NAMALWA (cell line): ENCODE results near the gene PGAM2.

Experiments used
- DNase-seq: peaks from one replicate; pipeline ENCODE4 v3.0.0-alpha.2; 2015; ENCODE audit warnings: low spot score

The PGAM2 gene

DNA sequence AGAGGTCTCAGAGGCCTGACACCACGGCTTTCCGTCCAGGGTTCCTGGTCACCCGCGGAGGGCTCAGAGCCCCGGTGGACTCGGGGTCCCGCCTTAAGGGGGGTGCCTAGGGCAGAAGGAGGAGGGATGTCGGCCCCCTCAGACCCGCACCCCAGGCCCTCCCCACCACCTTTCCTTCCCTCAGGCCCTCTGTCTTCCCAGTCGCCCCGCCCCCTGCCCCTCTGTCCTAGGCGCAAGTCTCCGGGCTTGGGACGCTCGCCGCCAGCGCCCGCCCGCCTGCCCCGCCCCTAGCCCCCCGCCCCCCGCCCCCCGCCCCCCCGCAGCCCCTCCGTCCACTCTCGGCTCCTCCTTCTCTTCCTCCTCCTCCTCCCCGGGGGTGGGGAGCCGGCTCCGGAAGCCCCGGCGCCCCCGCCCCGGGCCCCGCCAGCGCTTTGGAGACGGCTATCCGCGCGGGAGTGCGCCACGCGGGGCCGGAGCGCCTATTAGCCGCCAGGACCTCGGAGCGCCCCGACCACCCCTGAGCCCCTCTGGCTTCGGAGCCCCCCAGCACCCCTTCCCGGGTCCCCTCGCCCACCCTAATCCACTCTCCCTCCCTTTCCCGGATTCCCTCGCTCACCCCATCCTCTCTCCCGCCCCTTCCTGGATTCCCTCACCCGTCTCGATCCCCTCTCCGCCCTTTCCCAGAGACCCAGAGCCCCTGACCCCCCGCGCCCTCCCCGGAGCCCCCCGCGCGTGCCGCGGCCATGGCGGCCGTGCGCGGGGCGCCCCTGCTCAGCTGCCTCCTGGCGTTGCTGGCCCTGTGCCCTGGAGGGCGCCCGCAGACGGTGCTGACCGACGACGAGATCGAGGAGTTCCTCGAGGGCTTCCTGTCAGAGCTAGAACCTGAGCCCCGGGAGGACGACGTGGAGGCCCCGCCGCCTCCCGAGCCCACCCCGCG, 38.8 kb upstream of the PGAM2 start, which contains the start of gene AEBP1:
Gene AEBP1 (plus strand): TSS at position 423 of the 937 bp plus-strand sequence. CDS start 321 bp downstream, at position 744.
- DNase-seq: peak; percentile 67

DNA sequence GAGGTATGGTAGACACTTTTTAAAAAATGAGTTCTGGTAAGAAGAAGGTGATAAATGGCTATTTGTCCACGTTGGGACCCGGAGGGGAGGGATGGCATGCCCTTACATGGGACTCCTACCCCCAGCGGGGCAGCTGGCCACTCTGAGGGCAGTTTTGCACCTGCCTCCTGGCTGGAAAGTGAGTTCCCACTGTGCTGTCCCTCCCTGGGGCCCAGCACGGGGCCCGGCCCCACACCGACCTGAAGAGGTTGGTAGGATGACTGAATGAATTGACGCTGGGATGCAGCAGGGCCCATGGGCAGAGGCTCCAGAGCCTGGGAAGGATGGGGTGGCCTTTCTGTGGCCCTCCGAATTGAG, 38.2 kb upstream of the PGAM2 start:
- DNase-seq: no peak

DNA sequence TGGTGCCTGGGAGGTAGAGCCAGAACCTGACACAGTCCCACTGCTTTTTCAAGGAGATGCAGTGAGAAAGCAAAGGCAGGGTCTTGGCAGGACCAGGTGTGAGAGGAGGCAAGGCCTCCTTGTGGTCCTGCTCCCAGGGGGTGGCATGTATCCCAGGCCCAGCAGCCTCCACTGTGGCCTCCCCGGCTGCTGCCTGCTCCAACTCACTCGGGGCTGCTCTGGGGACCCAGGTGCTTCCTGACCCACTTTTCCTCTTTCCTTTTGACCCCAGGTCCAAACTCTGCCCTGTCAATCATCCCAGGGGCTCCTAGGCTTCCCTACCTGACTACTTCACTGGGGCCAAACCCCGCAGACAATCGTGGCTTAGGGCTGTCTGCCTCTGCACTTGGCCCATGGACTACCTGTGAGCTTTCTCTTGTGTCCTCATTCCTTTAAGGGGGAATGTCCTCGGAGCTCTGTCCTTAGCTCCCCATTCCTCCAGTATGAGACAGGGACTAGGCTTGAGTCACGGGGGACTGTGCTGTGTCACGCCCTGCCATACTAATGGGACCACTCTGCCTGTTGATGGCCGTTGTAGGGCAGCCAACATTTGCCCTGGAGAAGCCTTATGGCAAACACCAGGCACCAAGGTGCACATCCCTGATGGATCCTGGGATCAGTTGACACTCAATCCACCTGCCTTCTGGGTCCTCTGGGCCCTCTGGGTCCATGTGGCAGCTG, 37.6 kb upstream of the PGAM2 start:
- peak; percentile 41 for DNase-seq

DNA sequence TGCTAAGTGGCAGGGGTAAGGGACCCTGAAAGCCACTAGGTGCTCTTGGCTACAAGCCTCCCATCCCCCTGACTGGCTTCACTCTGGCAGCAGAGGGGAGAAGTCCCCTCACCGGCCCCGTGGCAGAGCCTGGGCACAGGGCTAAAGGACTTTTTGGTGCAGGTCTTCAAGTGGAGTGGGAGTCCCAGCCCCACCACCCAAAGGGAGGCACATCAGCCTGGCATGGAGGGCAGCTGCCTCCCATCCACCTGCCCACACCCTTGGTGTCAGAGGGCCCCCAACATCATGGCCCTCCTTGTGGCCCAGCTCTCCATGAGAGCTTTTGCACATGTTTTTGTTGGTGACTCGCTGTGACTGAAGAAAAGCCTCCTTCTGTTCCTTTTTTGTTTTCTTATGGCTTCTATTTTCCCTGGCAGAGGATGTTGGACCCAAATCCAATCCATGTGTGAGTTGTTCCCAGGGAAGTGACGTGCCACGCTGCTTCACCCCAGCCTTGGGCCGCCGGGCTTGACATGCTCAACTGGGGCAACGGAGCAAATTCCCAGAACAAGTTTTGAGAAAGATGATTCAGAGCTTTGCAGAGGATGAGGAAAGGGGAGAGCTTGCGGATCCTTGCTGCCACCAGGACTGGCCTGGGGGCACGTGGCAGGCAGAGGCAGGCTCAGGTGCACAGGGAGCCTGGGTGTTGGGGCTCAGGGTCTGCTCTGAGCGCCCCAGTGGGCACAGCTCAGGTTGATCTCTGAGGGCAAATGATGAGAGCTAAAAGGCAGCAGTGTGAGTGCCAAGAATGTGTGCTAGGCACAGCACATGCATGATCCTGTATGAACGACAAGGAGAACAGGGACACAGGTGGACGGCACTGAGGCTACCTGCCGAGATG, 36.8 kb upstream of the PGAM2 start:
- peak; percentile 51 for DNase-seq

DNA sequence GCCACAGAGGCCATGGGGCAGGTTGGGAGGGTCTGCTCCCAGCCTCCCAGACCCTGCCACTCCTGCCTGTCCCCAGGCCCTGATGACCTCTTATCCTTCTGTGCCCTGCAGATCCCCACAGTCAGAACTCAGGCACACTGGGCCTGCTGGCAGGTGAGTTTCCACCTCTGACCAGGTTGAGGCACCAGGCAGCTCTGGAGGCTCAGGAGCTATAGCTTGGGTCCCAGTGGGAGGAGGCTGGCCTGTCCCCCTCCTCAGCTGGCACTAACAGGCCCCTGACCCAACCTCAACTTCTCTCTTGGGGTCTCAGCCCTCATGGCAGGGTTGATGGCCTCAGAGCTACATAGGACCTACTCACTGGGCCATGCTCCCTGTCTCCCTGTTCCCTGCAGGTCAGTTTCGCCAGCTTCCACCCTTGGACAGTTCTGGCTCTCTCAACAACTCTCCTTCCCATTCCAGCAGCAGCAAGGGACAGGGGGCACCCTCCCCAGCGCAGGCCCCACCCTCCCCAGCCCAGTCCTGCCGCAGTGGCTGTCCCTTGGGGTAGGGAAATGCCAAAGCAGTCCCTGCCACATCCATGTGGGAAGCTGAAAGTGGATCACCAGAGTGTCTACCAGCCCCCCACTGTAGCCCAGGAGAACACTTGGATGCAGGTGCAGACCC, 36.1 kb upstream of the PGAM2 start:
- DNase-seq: no peak

DNA sequence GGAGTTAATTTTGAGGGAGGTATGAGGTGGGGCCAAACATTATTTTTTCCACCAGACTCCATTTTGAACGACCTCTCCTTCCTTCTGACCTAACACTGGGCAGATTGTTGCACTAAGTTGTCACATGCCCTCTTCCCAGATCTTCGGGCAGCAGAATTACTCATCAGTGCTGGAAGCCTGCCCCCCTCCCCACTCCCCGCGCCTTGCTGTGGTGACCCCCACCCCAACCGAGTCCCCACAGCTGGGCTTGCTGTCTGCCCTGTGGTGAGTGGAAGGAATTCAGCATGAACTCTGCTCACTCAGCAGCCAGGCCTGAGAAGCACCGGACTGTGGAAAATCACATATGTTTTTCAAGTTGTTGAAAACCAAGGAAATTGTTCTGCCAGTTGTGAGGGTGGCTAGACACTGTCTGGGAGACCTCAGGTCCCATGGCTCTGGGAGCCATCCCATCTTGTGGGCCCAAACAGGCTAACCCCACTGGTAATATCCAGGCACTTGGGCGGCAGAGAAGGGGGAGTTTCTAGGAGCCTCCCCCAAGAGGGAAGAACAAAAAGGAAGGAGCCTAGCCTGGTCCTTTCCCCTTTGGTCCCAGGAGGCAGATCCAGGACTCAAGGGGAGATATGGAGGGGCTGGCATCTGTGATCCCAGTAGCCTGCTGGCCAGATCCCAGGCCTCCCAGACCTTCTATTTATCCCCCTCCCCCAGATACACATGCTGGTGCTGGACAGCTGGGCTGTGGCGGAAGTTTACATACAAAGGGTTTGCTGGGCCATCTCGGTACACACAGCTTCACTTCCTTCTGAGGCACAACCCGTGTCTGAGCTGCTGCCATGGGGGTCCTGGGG, 35.3 kb upstream of the PGAM2 start:
- peak; percentile 79 for DNase-seq

DNA sequence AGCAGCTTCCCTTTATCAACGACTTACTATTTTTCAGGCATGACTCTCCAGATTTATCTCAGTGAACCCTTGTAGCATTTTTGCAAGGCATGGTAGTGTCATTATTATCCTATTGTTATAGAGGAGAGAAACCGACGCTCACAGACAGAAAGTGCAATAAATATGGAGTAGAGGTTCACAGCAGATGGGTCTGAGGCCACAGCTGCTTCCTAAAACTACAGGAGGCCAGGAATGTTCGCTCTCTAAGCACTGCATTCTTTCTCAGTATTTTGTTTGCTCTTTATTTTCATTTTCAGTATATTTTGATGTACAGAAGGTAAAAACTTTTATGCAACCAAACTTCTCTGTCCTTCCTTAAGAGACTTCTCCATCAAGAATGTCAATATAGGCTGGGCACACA, 34.3 kb upstream of the PGAM2 start:
- DNase-seq: no peak

DNA sequence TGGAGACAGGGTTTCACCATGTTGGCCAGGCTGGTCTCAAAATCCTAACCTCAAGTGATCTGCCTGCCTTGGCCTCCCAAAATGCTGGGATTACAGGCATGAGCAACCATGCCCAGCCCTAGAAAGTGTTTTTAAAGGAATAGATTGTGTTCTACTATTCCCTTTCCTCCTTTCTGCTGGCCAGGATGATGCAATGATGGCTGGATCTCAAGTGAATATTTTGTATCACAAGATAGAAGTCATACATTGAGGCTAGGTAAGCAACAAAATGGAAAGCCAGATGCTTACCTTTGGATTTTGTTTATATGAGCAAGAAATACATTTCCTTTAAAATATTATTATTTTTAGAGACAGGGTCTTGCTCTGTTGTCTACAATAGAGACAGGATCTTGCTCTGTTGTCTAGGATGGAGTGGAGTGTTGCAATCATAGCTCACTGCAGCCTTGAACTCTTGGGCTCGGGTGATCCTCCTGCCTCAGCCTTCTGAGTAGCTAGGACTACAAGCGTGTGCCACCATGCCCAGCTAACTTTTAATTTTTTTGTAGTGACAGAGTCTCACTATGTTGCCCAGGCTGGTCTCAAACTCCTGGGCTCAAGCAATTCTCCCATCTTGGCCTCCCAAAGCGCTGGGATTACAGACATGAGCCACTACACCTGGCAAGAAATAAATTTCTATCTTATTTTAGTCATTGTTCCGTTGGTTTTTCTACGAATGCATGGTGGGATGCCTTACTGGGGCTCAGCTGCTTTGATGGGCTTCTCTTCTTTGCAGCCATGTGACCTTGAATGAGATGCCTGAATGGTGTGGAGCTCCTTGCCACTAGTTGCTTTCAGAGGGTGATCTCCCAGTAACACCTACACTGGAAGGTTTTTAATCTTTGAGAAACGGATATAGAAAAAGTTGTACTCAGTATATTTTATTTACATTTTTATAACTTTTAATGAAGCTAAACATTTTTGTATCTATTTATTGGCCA, 33.0 kb upstream of the PGAM2 start:
- peak; percentile 44 for DNase-seq

DNA sequence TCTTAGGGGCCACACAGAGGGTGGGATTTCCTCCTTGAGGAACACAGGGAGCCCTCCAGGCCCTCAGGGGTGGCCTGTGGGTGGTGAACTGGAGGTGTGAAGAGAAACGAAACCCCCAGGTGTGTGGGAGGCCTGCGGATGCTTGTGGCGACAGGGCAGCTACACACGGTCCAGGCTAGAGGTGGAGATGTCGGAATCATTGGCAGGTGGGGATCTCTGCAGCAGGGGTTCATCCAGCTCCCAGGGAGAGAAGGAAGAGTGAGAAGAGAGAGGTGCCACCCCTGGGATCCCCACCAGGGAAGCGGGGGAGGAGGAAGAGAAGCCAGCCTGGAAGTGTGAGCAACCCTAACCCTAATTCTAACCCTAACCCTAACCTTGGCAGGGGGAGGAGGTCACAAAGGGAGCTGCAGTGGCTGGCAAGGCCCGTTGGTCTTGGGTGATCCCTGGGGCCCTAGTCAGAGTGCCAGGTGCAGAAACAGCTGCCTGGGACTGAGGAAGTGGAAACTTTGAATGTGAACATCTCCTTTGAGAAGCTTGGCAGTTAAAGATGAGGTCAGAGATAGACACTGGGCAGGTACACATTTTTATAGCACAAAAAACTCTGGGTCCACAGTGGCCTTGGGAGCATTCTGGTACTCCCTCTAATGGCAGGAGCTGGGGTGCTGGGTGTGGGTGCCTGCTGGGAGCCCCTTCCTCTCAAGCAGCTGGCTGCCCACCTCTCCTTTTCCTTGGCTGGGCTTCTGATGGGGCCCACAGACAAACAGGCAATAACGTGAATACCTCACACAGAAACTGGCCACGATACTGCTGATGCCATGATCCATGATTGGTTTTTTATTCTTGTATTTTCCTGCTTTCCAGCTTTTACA, 31.9 kb upstream of the PGAM2 start:
- peak; percentile 99 for DNase-seq

DNA sequence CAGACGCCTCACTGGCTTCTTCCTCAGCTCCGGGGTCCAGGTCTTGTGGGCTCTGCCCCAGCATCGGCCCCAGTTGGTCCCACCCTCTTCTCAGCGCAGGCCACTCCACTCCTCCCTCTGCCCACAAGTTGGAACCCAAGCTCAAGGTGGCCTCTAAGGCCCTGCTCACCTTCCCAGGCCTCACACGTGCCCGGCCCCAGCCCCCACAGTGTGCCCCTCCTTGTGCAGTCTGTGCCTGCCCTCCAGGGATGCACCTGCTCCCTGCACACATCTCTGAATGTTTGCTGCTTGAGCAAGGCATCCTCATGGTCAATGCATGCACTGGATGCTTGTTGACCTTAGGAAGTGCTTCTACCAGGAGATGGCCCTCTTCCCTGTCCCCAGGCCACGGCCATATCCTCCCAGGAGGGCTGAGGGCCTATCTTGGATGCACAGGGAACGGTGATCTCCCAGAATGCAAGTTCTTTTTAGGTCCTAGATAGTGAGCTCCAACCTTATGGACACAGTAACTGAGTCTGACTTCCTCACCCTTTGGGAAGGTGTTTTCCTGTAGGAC, 31.0 kb upstream of the PGAM2 start:
- peak; percentile 65 for DNase-seq

DNA sequence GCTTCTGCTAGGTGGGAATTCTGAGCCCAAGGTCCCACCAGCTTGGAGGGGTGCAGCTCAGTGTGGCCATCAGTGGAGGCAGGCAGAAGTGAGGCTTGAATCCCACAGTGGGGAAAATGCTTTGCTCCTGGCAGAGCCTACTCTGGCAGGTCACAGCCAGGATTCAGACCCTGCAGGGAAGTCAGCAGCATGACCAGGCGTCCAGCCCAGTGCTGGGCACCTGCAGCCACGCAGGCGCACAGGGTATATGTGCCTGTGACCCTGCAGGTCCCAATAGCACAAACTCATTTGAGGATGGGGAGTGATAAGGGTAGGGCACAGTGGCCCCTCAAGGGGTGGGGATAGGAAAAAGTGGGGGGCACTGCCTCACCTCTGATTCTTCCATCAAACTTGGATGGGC, 30.4 kb upstream of the PGAM2 start:
- no peak for DNase-seq

DNA sequence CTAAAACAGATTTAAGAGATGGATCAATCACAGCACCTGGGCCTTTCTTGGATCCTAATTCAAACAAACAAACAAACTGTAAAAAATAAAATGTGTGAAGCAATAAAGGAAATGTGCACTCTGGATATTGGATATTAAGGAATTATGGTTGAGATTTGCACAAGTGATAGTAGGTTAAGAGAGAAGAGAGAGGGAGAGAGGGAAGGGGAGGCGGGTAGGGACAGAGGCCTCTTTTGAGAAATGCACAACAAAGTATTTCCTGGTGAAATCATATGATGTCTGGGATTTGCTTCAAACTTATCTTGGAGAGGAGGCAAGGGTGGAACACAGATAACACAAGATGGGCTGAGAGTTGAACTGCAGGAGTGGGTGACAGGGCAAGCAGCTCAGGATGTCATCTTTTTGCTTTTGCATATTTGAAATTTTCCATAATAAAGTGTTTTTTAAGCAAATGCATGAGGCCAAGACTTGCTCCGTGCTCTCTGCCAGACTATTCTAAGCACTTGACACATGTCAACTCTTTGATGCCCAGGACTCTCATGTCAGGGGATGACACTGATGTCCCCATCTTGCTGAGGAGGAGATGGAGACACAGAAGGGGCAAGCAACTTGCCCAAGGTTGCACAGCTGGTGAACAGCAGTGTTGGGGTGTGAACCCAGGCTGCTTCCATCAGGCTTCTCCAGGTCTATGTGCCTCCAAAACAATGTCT, 29.7 kb upstream of the PGAM2 start:
- DNase-seq: peak; percentile 56

DNA sequence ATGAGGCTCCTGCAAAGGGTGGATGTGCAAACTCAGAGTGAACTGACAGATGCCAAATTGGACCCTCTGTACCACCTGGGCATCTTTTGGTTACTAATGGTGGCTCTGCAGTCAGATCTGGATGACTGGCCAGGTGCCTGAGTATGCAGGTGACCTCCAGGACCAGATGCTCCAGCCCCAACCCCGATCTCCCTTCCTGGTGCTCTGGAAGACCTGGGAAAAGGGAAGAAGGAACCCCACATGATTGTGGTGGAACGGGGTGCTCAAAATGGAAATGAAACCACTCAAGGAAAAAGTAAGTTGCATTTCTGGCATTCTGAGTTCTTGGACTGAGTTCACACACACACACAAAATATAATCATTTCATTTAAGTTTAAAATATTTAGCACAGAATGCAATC, 29.0 kb upstream of the PGAM2 start:
- DNase-seq: no peak

DNA sequence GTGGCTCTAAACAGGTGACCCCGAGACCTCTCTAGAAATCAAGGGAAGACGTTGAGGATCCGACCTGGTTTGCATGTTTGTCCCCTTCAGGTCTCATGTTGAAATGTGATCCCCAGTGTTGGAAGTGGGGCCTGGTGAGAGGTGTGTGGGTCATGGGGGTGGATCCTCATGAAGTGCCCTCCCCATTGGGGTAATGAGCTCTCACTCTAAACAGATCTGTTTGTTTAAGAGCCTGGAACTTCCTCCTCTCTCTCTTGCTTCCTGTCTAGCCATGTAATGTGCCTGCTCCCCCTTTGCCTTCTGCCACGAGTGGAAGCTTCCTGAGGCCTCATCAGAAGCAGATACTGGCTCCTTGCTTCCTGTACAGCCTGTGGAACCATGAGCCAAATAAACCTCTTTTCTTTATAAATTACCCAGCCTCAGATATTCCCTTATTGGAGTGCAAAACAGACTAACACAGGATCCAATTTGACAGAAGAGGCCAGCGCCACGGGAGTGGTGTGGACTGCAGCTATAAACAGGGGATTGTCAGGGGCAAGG, 27.8 kb upstream of the PGAM2 start:
- no peak for DNase-seq

DNA sequence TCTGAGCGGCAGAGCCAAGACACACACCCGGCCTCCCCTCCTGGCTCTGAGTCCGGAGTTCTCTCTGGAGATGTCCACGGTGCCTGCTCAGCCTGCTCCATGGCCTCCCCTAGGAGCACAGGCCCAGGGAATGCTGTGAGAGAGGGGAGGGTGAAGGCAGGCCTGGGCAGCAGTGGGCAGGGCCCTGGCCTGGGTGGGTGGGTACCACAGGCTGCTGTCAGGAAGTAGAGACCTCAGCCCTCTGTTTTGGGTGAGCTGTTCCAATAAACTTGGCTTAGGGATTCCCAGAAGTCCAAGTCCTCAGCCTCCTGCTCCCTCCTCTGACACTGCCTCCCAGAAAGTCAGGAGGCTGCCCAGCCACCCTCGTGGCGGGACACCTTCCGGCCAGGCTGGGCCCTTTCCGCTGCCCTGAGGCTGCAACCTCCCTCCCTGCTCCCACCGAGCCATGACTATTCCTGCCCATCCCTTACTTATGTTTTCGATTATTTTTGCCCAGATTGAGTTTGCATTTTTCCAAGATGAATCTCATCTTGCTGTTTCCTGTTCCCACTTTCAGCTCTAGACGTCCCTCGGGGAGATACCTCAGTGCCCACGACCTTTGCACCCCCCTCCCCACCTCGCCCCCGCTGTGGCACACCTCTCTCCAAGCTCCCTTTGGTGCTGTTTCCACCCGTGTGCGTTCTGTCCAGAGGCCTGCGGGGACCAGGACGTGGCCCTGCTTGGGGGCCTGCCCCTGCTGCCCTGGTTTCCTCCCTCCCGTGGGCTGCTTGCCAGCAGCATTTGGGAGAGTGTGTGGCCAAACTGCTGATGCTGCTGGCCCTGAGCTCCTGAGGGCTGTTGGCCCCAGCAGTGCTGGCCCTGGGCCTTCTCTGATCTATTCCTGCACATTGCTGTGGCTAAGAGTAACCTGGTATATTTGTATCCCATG, 22.8 kb upstream of the PGAM2 start:
- DNase-seq: no peak

DNA sequence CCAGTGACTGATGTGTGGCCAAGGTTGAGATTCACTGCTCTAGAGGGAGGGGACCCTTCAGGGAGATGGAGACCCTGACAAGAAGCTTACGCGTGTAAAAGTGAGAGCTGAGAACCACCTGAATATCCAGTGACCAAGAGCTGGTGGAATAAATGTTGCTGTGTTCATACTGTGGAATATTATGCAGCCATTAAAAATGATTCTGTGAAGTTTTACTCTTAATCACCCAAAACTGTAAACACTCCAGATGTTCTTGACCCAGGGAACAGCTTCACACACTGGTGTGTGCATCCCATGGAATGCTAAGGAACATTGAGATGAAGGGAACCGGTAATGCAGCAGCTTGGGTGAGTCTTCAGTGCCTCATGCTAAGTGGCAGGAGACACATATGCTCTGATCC, 21.3 kb upstream of the PGAM2 start:
- no peak for DNase-seq
